Measurements from ENCODE around the gene ASIC5.

The ASIC5 gene

GRCh38 chr4:155879767-155880166 is 13.7 kb upstream of the ASIC5 start:
- DNase-seq: no peak

GRCh38 chr4:155878611-155879010 is 12.5 kb upstream of the ASIC5 start:
- DNase-seq: no peak

- no peak for DNase-seq
These were observed 11.9 kb upstream of the ASIC5 start for GRCh38 chr4:155877971-155878370.

GRCh38 chr4:155875878-155876277 is 9.8 kb upstream of the ASIC5 start:
- DNase-seq: no peak

- DNase-seq: no peak
These were observed 10.2 kb downstream of the ASIC5 start for GRCh38 chr4:155855897-155856296.

GRCh38 chr4:155854582-155855226 is 11.4 kb downstream of the ASIC5 start:
- DNase-seq: peak in 1 of 2 donors; percentile 1

GRCh38 chr4:155853189-155853588 is 12.9 kb downstream of the ASIC5 start:
- DNase-seq: no peak

GRCh38 chr4:155849042-155849441 is 17.0 kb downstream of the ASIC5 start:
- DNase-seq: no peak

- no peak for DNase-seq
These were observed 19.1 kb downstream of the ASIC5 start for GRCh38 chr4:155846929-155847328.

GRCh38 chr4:155842080-155842479 is 24.0 kb downstream of the ASIC5 start:
- no peak for DNase-seq

- DNase-seq: no peak
These were observed 28.8 kb downstream of the ASIC5 start for GRCh38 chr4:155837203-155837796.

- no peak for DNase-seq
These were observed 33.4 kb downstream of the ASIC5 start for GRCh38 chr4:155832664-155833063.

GRCh38 chr4:155828628-155829027 is 37.4 kb downstream of the ASIC5 start:
- no peak for DNase-seq

GRCh38 chr4:155822572-155822971 is 43.5 kb downstream of the ASIC5 start:
- DNase-seq: no peak

GRCh38 chr4:155820887-155821518 is 45.1 kb downstream of the ASIC5 start:
- DNase-seq: no peak

- no peak for DNase-seq
These were observed 47.0 kb downstream of the ASIC5 start for GRCh38 chr4:155819066-155819465.

- DNase-seq: no peak
These were observed 47.4 kb downstream of the ASIC5 start for GRCh38 chr4:155818639-155819038.

- DNase-seq: no peak
These were observed 55.0 kb downstream of the ASIC5 start for GRCh38 chr4:155811083-155811482.

- DNase-seq: peak in 1 of 2 donors; percentile 60
These were observed 56.2 kb downstream of the ASIC5 start for GRCh38 chr4:155809835-155810234.

- no peak for DNase-seq
These were observed 59.1 kb downstream of the ASIC5 start for GRCh38 chr4:155807021-155807420.

GRCh38 chr4:155805016-155805415 is 61.1 kb downstream of the ASIC5 start:
- DNase-seq: no peak

GRCh38 chr4:155802190-155802959 is 63.7 kb downstream of the ASIC5 start:
- no peak for DNase-seq

GRCh38 chr4:155800685-155801343 is 65.3 kb downstream of the ASIC5 start:
- DNase-seq: no peak

Data from hippocampal formation (tissue), 2 donors.